ENCODE results near the gene RPA1.
"Not testable (repeated sequence)": the region's sequence is repeated elsewhere in the genome, so short reads cannot be mapped to it uniquely, and the experiment has no call there.

RPA1 gene

GRCh38 chr17:1880851-1881630 lies 51.2 kb downstream of the RPA1 start:
- no peak for DNase-seq

GRCh38 chr17:1882836-1883235 lies 53.0 kb downstream of the RPA1 start:
- no peak for DNase-seq

GRCh38 chr17:1883536-1883935 lies 53.7 kb downstream of the RPA1 start:
- no peak for DNase-seq

- DNase-seq: no peak
Measured at GRCh38 chr17:1888741-1889140, 58.9 kb downstream of the RPA1 start.

- no peak for DNase-seq
Measured at GRCh38 chr17:1890758-1891450, 61.1 kb downstream of the RPA1 start.

GRCh38 chr17:1894753-1895339 lies 65.0 kb downstream of the RPA1 start:
- no peak for DNase-seq

GRCh38 chr17:1895479-1895878 lies 65.7 kb downstream of the RPA1 start:
- DNase-seq: not testable (repeated sequence)

- no peak for DNase-seq
Measured at GRCh38 chr17:1896243-1897104, 66.7 kb downstream of the RPA1 start.

- no peak for DNase-seq
Measured at GRCh38 chr17:1897105-1897656, 67.4 kb downstream of the RPA1 start.

- no peak for DNase-seq
Measured at GRCh38 chr17:1898332-1898731, 68.5 kb downstream of the RPA1 start.

GRCh38 chr17:1898872-1899271 lies 69.1 kb downstream of the RPA1 start:
- DNase-seq: no peak

- no peak for DNase-seq
Measured at GRCh38 chr17:1899403-1900000, 69.7 kb downstream of the RPA1 start.

- no peak for DNase-seq
Measured at GRCh38 chr17:1904273-1905182, 74.7 kb downstream of the RPA1 start.

- no peak for DNase-seq
Measured at GRCh38 chr17:1905190-1905913, 75.5 kb downstream of the RPA1 start.

GRCh38 chr17:1906662-1907101 lies 76.9 kb downstream of the RPA1 start:
- no peak for DNase-seq

GRCh38 chr17:1907216-1907631 lies 77.4 kb downstream of the RPA1 start:
- no peak for DNase-seq

- DNase-seq: peak; percentile 30
Measured at GRCh38 chr17:1907909-1908698, 78.3 kb downstream of the RPA1 start.

- DNase-seq: peak; percentile 7
Measured at GRCh38 chr17:1908699-1909309, 79.0 kb downstream of the RPA1 start.

- DNase-seq: no peak
Measured at GRCh38 chr17:1909985-1910384, 80.2 kb downstream of the RPA1 start.

Data from stimulated activated CD4-positive, alpha-beta T cell treated with anti-CD3 and anti-CD28 coated beads, Interleukin-4, amount 100 ng/mL, for 1 hour (primary cell).